Measurements from ENCODE around the gene ECI2.

The ECI2 gene, protein sequence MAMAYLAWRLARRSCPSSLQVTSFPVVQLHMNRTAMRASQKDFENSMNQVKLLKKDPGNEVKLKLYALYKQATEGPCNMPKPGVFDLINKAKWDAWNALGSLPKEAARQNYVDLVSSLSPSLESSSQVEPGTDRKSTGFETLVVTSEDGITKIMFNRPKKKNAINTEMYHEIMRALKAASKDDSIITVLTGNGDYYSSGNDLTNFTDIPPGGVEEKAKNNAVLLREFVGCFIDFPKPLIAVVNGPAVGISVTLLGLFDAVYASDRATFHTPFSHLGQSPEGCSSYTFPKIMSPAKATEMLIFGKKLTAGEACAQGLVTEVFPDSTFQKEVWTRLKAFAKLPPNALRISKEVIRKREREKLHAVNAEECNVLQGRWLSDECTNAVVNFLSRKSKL

DNA sequence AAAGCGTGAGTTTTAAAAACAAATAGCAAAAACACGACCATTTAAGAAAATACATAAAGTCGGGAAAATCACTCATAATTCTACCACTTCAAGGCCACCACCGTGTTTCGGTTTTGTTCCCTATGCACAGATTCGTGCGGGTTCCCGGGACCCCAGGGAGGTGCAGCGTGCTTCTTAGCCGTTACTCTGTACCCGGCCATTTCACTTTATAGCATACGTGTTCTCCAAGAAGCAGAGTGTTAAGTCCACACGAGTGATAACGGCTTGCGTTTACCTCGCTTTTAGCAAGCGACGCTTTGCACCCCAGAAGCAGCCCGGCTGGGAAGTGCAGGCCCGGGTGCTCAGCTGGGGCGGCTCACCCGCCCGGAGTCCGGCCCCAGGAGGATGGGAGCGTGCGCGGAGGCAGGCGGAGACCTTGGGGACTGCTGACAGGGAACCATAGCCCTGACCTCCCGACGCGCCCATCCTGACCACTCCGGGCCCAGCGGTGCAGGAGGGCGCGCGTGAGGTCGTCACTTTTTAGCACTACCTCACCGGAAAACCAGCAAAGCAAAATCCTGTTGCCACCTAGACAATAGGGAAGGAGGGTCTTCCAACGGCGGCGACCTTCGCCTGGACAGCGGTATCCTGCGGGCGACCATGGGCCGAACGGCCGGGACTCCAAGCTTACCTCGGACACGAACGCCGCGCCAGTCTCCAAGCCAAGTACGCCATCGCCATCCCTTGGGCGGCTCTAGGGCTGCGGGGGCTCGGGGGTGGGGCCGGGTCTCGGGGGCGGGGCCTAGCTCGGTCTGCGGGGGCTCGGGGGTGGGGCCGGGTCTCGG is at the start of gene ECI2:
Gene ECI2, minus strand, starts transcription at position 735 of the 824 bp plus-strand sequence. Its CDS starts 15 bp downstream, at position 720.
- peak; percentile 8 for DNase-seq

DNA sequence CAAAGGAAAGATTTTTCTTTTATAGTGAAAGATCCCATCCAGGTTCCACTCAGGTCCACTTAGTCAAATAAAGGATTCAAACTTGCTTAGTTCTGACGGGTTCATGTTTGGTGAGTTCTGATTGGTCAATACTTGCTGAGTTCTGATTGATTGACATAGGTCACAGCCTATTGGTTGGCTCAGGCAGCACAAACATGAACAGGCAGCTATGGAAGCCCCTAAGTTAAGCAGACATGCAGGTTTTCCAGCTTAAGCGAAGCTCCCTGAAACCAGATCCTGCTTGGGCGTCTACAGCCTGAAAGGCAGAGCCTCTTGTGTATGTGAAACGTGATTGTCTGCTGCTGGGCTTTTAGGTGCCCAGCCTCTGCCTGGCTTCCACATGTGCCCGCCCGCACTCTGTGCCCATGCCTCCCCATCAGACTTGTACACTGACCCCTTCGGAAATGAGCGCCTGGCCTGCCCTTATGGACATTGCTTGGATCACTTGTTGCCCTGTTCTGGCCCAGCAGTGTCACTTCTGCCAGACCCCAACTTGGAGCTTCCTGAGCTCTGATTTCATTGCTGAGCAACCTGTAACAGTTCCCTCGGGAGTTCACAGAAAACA is 45.4 kb upstream of the ECI2 start:
- no peak for DNase-seq

DNA sequence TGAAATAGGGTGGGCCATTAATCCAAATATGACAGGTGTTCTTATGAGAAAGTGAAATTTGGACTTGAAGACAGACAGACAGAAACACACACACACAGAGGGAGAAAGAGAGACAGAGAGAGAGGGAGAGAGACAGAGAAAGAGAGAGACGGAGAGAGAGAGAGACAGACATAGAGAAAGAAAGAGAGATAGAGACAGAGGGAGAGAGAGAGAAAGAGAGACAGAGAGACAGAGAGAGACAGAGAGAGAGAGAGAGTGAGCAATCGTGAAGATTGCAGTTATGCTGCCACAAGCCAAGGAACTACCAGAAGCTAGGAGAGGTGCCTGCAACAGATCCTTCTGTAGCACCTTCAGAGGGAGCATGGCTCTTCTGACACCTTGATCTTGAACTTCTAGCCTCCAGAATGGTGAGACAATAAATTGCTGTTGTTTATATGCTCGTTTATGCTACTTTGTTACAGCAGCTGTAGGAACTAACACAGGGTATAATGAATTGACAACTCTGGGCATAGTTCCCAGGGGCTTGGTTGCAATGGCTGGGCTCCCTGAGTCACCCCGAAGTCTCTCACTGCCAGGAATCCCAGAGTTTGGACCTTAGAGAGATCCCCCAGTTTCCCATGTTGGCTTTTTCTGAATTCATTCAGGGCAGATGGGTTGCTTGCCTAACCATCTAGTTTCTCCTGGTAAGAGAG is 44.7 kb upstream of the ECI2 start:
- DNase-seq = no peak

DNA sequence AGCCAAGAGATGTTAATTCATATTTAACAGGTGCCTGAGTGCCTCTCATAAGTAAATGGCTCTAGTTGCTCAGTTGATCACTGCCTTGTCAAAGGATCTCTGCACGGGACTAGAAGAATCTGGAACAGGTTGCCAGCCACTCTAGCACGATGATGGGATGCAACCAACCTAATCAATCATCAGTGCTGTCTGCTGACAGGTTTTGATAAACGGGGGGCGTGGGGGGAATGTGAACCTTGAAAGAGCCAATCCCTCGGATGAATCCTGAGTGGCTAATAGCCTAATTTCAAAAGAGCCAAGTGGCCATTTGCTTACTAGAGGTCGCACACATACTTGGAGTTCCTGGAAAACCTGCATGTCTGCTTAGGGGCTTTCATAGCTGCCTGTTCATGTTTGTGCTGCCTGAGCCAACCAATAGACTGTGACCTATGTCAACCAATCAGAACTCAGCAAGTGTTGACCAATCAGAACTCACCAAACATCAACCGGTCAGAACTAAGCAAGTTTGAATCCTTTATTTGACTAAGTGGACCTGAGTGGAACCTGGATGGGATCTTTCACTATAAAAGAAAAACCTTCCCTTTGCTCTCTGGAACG is 43.5 kb upstream of the ECI2 start:
- DNase-seq = no peak

DNA sequence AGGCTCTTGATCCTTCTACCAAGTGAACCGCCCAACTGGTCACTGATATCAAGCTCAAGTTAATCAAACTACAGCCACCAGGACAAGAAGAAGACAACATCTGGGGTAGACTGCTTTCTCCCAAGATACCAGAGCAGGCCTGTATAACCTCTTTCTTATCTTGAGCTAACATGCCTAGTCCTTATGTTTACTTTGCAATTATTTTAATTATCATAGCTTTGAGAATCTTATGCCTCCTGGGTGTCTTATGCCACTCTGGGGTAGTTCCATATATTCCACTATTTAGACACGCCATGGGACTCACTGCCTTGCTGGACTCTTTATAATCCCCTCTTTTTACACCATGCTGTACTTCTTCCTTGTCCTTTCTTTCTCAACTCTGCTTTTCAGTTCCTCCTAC is 41.5 kb upstream of the ECI2 start:
- DNase-seq = no peak

DNA sequence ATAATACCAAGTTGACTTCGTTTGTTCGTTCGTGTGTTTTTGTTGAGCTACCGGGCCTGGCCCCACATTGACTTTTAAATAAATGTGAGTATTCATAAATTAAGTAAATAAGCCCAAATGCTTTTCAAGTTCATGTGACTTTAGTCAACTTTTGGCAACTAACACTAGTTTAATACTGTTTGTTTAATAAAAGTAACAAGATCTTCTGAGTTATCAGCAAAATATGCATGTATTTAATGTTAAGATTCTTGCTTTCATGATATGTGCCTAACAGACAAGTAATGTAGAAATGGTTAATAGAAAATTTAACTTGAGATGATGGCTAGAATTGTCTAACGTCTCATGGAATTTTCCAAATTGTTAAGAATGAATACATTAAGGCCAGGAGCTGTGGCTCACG is 38.7 kb upstream of the ECI2 start:
- DNase-seq = no peak

DNA sequence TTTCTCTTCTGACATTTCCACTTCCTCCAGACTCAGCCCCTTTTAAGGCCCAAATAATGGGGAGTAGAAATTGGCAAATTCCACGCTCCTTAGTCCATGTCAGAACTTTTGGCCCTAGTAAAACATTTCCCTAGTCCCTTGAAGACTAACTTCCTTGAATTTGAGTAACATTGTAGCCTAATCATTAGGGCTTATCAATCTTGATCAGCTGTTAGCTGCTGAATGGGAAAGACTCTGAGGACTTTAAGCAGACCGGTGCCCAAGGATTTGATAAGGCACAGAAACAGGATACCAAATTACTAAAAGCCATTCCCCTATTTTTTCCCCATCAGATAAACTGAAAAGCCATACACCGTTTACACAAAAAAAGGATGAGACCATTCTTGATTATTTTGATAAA is 37.0 kb upstream of the ECI2 start:
- no peak for DNase-seq

DNA sequence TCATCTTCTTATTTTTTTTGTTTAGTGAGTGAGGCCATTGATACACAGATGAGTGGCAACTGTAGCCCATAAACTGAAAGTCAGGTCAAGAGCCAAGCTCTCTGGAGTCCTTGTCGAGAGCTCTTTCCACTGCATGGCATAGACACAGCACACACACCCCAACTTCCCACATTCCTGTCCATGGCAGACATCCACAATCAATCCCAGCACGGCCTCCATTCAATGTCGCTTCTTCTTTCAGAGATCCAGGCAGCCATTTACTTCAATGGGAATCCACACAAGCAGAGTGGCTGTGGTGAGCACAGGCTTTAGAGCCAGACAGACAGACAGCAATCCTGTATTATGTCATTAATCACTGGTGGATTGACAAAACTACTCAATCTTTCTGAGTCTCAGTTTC is 34.9 kb upstream of the ECI2 start:
- no peak for DNase-seq

DNA sequence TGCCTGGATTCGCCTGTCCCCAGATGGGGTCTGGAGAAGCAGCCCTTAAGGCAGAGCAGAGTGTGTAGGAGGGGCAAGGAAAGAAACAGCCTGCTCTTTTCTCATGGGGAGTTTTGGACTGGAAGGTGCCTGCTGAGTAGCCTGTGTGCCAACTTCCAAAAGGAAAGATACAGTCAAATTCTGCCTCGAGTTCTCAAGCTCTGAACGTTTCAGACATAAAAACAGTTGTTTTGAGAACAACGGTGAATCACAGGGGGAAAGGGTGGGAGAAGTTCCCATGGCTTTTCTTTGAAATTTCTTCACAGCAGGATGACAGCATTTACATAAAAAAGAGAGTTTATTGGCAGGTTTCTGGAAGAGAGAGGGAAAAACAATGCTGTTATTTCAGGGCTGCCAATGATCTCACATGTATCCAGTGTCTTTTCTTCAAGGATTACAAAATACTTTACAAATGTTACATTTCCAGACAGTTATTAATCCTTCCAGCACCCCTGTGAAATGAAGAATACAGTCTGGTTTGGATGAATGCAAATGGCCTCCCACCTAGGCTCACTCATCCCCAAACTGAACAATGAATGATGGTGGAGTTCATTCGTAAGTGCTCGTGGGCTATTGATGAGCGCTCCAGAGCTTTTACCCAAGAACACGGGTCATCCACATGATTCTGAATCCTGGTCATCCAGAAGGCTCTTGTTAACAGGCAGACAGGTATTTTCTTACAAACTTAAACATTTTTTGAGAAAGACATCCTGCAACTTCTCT is 33.8 kb upstream of the ECI2 start:
- DNase-seq = no peak

DNA sequence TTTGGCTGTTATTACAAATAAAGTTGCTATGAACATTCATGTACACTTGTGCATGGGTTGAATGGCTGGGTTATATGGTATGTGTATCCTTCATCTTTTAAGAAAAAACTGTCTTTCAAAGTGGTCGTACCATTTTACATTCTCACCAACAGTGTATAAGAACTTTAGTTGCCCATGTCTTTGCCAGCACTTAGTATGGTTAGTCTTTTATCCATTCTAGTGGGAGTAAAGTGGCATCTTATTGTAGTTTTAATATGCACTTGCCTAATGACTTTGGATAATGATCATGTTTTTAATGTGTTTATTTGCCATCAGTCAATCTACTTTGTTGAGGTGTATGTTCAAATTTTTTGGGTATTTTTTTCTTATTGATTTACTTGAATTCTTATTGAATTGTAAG is 32.5 kb upstream of the ECI2 start:
- DNase-seq = no peak

DNA sequence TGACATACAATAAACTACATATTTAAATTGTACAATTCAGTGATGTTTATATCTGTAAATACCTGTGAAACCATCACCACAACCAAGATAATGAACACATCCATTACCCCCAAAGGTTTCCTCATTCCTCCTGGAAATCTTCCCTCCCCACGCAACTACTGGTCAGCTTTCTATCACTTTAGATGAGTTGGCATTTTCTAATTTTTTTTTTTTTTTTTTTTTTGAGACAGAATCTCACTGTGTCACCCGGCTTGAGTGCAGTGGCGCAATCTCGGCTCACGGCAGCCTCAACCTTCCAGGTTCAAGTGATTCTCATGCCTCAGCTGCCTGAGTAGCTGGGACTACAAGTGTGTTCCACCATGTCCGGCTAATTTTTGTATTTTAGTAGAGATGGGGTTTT is 31.7 kb upstream of the ECI2 start:
- DNase-seq = no peak

DNA sequence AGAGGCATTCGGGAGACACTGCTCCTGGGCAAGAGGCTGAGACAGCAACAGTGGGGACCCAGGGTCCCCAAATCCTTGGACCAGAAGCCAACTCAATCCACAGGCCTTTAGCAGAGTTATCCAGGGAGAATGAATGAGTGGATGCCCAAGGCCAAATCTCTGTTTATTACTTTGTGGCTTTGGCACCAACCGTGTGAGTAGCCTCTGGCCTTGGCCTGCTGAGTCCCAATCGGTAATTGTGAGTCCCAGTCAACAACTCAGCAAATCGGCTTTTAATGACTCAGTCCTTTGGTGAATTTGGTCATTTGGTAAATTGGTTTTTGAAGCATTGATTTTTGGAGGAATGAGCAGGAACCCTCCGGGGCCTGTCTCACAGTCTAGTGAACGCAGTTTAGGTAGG is 29.1 kb upstream of the ECI2 start:
- no peak for DNase-seq

DNA sequence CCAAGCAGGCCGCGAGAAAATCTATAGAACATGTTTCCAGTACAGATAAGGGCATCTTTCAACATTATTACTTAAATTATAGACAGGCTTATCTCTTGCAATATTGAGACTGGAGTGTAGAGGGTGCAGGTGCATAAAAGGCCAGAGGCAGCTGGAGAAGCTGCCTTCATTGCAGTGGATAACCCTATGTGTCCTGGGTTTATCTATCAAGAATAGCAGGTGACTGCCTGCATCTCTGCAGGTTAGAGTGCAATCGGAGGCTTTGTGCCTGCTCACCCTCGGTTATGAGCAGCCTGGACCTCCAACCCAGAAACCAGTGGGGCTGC is 28.7 kb upstream of the ECI2 start:
- no peak for DNase-seq

DNA sequence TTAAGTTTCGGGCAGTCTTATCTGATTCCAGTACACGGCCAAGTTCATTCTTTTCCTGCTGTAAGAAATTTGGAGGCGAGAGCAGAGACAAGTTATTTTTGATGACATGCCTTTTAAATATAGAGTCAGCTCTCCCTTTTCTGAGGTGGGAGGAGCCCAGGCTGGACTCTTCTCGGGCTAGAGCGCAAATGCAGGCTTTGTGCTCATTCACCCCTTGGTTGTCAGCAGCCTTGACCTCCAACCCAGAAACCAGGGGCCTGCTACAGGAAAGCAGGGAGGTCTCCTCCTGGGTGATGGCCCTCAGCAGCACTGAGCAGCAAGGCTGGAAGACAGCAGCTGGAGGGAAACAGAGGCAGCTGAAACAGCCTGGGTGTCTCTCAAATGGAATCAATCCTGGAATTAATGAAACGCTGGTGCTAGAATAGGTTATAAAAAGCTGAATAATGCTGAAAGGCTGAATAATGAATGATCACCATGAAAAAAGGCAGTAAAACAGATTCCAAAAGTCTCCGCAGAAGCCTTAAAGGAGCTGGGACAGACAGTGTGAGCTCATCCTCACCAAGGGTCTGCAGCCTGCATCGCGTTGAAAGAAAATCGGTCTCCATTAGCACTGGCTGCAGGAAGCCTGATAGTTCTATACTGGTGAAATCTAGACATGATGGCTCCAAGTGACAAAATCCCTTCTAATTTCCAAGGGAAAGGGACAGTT is 28.2 kb upstream of the ECI2 start:
- DNase-seq = no peak

DNA sequence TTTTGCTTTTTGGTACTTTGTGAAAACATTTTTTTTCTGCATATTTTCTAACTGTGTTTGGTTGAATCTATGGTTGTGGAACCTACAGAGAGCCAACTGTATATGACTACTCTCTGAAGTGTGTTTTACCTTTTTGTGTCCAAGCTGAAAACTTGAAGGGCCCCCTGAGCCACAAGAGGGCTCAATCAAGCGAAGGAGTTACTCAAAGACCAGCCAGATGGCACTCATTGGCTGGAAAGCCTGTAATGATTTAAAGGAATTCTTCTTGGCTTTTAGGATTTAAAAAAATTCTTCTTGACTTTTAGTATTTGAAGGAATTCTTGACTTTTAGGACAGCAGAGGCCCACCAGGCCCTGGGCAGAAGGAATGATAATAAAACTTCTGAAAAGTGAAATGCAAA is 27.0 kb upstream of the ECI2 start:
- DNase-seq = no peak

DNA sequence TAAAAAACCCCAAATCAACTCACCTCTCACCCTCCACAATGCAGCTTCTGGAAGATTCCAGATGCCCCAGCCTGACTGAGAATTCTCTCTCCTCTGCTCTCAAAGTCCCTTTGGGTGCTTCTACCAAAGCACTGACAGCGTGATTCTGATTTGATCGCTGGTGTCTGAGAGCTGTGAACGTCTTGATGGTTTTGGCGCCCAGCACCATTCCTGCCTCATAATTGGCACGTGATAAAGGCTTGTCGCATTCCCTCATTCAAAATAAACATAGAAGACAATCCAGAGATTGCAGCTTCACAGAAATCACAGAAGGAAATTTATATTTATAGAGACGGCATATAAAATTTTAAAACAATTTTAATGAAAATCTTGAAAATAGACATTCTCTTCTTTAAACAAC is 24.1 kb upstream of the ECI2 start:
- DNase-seq = no peak

DNA sequence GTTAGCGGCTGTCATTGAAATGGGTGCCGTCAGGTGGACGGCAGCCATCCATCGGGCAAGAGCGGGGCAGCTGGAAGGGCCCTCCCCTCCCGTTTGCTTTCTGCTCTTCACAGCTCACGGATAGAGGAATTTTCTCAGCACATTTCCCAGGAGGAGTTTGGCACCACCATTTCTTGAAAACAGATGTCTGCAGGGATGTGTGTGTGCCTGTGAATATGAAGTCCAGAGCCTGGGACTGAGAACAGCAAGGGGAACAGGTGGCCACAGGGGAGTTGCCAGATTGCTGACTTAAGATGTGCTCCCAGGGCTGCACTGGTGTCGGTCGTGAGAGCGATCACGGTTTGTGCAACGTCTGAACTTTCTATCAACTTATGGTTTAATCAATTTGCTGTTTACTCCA is 22.1 kb upstream of the ECI2 start:
- no peak for DNase-seq

DNA sequence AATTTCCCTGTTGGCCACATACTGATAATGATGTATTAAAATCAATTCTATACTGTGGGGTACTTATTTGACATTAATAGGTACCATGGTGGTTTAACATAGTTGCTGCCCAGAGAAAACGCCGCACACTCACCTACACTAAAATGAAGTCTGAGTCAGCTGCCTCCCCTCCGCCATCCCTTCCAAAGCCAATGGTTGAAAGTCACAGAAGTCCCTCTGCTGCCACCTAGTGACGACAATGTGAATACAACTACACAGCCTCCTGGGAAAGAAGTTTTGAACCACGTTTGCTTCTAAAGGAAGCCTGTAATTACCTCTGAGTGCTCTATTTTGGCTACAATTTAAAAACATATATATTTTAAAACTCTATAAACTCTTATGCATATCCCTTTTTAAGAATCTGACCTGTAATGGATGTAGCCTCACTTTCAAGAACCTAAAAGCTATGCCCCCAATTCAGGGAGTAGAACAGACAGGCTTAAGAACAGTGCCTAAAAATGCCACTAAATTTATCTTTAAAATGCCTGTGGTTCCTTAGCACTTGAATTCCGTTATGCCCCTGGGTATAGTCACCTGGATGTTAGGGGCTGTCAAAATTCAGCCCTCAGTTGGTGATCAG is 20.6 kb upstream of the ECI2 start:
- peak; percentile 32 for DNase-seq

DNA sequence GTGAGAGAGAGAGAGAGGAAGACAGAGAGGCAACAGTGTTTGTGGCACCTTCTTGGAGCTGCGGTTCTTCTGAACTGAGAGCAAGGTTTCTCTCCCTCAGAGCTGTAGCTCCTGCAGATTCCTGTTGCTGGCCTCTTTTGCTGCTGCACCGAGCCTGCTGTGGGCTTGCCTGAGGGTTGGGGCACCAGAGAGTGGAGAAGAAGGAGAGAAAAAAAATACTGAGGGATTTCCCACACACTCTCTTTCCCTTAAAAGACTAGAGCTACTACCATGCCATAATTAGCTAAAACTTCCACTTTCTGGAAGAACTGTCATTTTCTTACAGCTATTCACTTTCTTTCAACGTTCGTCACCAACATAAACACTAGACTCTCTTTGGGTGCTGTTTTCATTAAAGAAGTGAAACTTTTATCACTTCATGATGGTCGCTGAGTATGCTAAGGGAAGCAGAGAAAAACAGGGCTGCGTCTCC is 18.2 kb upstream of the ECI2 start:
- DNase-seq = no peak

DNA sequence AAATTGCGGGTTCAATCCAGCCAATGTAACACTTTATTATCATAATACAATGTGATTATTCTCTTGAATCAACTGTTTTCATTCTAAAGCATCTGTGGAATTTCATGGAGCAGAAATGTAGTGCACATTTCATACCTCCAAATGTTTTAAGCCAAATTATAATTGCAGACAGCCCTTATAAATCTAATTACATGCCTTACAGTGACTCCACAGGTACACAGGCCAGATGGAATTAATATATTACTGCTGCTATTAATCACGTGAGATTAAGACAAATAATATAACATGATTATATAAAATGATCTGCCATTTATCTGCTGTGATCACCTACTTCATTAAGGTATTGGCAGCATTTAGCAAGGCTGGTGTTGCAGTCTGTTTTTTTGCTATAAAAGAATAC is 9.7 kb upstream of the ECI2 start:
- no peak for DNase-seq

DNA sequence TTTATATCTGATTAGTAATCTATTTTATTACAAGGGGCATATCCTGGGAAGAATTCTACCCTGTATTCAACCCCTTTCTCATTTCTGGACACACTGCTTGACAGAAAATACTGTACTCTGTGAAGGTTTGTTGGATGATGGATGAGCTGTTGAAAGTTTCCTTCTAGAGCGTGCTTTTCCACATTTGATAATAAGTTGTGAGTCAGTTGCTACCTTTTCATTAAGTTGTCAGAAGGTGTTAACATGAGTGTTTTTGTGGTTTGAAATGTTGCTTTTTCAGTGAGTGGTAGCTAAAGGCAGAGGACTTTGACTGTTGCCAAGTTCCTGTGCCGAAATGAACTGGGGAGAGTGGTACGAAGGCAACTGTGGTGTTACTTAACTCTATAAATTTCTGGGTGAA is 3.9 kb upstream of the ECI2 start:
- DNase-seq = no peak
